IMR-90 (cell line): ENCODE results near the gene SNX2. TPM values are rescaled to one million over a fixed set of nuclear protein-coding genes. Genes with fewer than 3 reads are reported as not detected.

Source experiments
- ATAC-seq: fragments of 200-7000 bp; cut with Tn5 transposase; 2 replicates; pipeline ENCODE4 v1.9.1; 2020; ENCODE audit warnings: low read depth, mild to moderate bottlenecking, moderate library complexity
- BruUV-seq: library from RNA; stranded (reverse); fragments of 400-500 nt; replicated peaks from 2 replicates; lab custom pipeline; 2021; lab: Mats Ljungman, UMichigan
- CTCF ChIA-PET: fragments of 300-600 bp; formaldehyde crosslinking; extraction: SDS; loops from one replicate; lab custom pipeline; 2021; ENCODE audit warnings: antibody characterized with exemption; lab: Yijun Ruan, JAX
- POLR2A ChIA-PET: fragments of 300-600 bp; sonication (Branson Sonifier 250); formaldehyde crosslinking; loops from one replicate; lab custom pipeline; 2022; ENCODE audit warnings: antibody characterized with exemption; ENCODE audit not compliant: unreplicated experiment; lab: Charles Lee
- DNase-seq: peaks from one replicate; pipeline ENCODE4 v3.0.0; 2013
- H2AFZ ChIP-seq: replicated peaks from 2 replicates; pipeline ENCODE3; 2013; ENCODE audit warnings: low read length, mild to moderate bottlenecking; ENCODE audit not compliant: poor library complexity
- H2AK5ac ChIP-seq: 2 replicates; pipeline ENCODE4 v1.6.1; 2013; ENCODE audit warnings: low read depth, low read length, inconsistent platforms
- H2AK9ac ChIP-seq: replicated peaks from 2 replicates; pipeline ENCODE3; 2013; ENCODE audit warnings: mild to moderate bottlenecking, low read depth, low read length, moderate library complexity; ENCODE audit not compliant: poor library complexity
- H2BK120ac ChIP-seq: 2 replicates; pipeline ENCODE4 v1.6.1; 2013; ENCODE audit warnings: low read depth, low read length, inconsistent platforms
- H2BK15ac ChIP-seq: 3 replicates; pipeline ENCODE4 v1.6.1; 2013; ENCODE audit warnings: low read depth, low read length, inconsistent platforms
- H2BK20ac ChIP-seq: 2 replicates; pipeline ENCODE4 v1.6.1; 2013; ENCODE audit warnings: low read depth, mild to moderate bottlenecking, inconsistent platforms, low read length, moderate library complexity
- H2BK5ac ChIP-seq: 2 replicates; pipeline ENCODE4 v1.6.1; 2013; ENCODE audit warnings: mild to moderate bottlenecking, low read depth, low read length, inconsistent platforms; ENCODE audit not compliant: poor library complexity, severe bottlenecking
- H3K14ac ChIP-seq: replicated peaks from 2 replicates; pipeline ENCODE4 v1.6.1; 2013; ENCODE audit warnings: low read depth, low read length, inconsistent platforms
- H3K18ac ChIP-seq: 2 replicates; pipeline ENCODE4 v1.6.1; 2013; ENCODE audit warnings: low read depth, low read length, control low read depth
- H3K23ac ChIP-seq: 2 replicates; pipeline ENCODE4 v1.6.1; 2013; ENCODE audit warnings: low read depth, low read length, inconsistent platforms
- H3K27ac ChIP-seq: 2 replicates; pipeline ENCODE4 v1.5.1; 2013; ENCODE audit warnings: mild to moderate bottlenecking, control low read depth, low read length; ENCODE audit not compliant: insufficient read depth
- H3K27me3 ChIP-seq: 2 replicates; pipeline ENCODE4 v1.6.1; 2013; ENCODE audit warnings: low read length; ENCODE audit not compliant: control insufficient read depth, insufficient read depth
- H3K36me3 ChIP-seq: 2 replicates; pipeline ENCODE4 v1.6.1; 2013; ENCODE audit warnings: low read length, mixed read lengths; ENCODE audit not compliant: control insufficient read depth, insufficient read depth
- H3K4ac ChIP-seq: 2 replicates; pipeline ENCODE4 v1.6.1; 2013; ENCODE audit warnings: low read depth, low read length, inconsistent platforms
- H3K4me1 ChIP-seq: 2 replicates; pipeline ENCODE4 v1.6.1; 2013; ENCODE audit warnings: low read length, mixed read lengths; ENCODE audit not compliant: control insufficient read depth, insufficient read depth
- H3K4me2 ChIP-seq: 2 replicates; pipeline ENCODE4 v1.6.1; 2013; ENCODE audit warnings: low read depth, mild to moderate bottlenecking, control low read depth, low read length, moderate library complexity
- H3K4me3 ChIP-seq: 2 replicates; pipeline ENCODE4 v1.5.1; 2013; ENCODE audit warnings: low read depth, mild to moderate bottlenecking, control low read depth, low read length, moderate library complexity; ENCODE audit not compliant: insufficient read depth
- H3K56ac ChIP-seq: 2 replicates; pipeline ENCODE4 v1.6.1; 2013; ENCODE audit warnings: low read length, inconsistent platforms; ENCODE audit not compliant: insufficient read depth; ENCODE audit errors: extremely low read depth
- H3K79me1 ChIP-seq, 2 experiments: 2 replicates each; pipeline ENCODE4 v1.6.1; 2013; ENCODE audit warnings: low read length in 2 of 2, inconsistent platforms in 1 of 2, low read depth in 1 of 2
- H3K9ac ChIP-seq: 2 replicates; pipeline ENCODE4 v1.6.1; 2013; ENCODE audit warnings: low read depth, low read length, control low read depth
- H3K9me1 ChIP-seq: 2 replicates; pipeline ENCODE4 v1.6.1; 2013; ENCODE audit warnings: low read length, inconsistent platforms; ENCODE audit not compliant: insufficient read depth
- H3K9me3 ChIP-seq: 2 replicates; pipeline ENCODE4 v1.6.1; 2013; ENCODE audit warnings: low read length; ENCODE audit not compliant: control insufficient read depth, insufficient read depth
- H4K20me1 ChIP-seq: 2 replicates; pipeline ENCODE4 v1.6.1; 2013; ENCODE audit warnings: low read length, inconsistent platforms; ENCODE audit not compliant: insufficient read depth
- H4K5ac ChIP-seq: 2 replicates; pipeline ENCODE4 v1.6.1; 2013; ENCODE audit warnings: mild to moderate bottlenecking, low read depth, low read length, control low read depth
- H4K8ac ChIP-seq, 2 experiments: 2 replicates each; pipeline ENCODE4 v1.6.1; 2013; ENCODE audit warnings: low read depth in 2 of 2, low read length in 2 of 2, control low read depth in 1 of 2, inconsistent platforms in 1 of 2
- H4K91ac ChIP-seq: 2 replicates; pipeline ENCODE4 v1.6.1; 2013; ENCODE audit warnings: low read depth, low read length, inconsistent platforms; ENCODE audit not compliant: insufficient read depth
- CHD1 ChIP-seq: IDR thresholded peaks from 2 replicates; pipeline ENCODE4 v1.6.1; 2012; ENCODE audit warnings: low read depth, low read length, improper control_type of control experiment
- MAFK ChIP-seq: IDR thresholded peaks from 2 replicates; pipeline ENCODE4 v1.6.1; 2012; ENCODE audit warnings: low read depth, low read length, improper control_type of control experiment
- WGBS, 2 experiments: methylation state at CpG; one replicate each; pipeline versions ENCODE4 v1.1.5 to v1.1.7; 2013; ENCODE audit warnings: missing lambda C conversion rate in 2 of 2; ENCODE audit not compliant: insufficient read length in 1 of 2; ENCODE audit errors: extremely low coverage in 2 of 2; 5-methylcytosine and 5-hydroxymethylcytosine counted together
- dilution Hi-C: fragments of 300-500 bp; cut with HindIII; formaldehyde crosslinking; loops from one replicate; pipeline ENCODE4 v1.14.3; 2018; ENCODE audit warnings: low sequenced_read_pairs; ENCODE audit not compliant: unreplicated experiment
- in situ Hi-C: fragments of 300-500 bp; cut with MboI; formaldehyde crosslinking; loops from 3 replicates; pipeline ENCODE4 v1.14.3; 2019; ENCODE audit warnings: low sequenced_read_pairs, inconsistent platforms, mixed read lengths
- intact Hi-C: fragments of 100-400 bp; cut with micrococcal nuclease; formaldehyde crosslinking; loops from 2 replicates; pipeline ENCODE4 v1.10.0; 2022
- polyA plus RNA-seq, 3 experiments: library from polyadenylated mRNA; depleted of rRNA; stranded (reverse); fragments of >200 nt; gene quantifications; 2 replicates each; pipeline ENCODE4 v1.2.3, GENCODE V29; 2012; ENCODE audit warnings: low replicate concordance in 1 of 3
- total RNA-seq: library from RNA; depleted of rRNA; stranded (reverse); fragments of >200 nt; gene quantifications from 2 replicates; pipeline ENCODE4 v1.2.3, GENCODE V29; 2012

Gene SNX2
- total and polyA plus RNA-seq, 2 of the 4 experiments (the other 2 are of a cell fraction) = 26.3 to 52.9 TPM

DNA sequence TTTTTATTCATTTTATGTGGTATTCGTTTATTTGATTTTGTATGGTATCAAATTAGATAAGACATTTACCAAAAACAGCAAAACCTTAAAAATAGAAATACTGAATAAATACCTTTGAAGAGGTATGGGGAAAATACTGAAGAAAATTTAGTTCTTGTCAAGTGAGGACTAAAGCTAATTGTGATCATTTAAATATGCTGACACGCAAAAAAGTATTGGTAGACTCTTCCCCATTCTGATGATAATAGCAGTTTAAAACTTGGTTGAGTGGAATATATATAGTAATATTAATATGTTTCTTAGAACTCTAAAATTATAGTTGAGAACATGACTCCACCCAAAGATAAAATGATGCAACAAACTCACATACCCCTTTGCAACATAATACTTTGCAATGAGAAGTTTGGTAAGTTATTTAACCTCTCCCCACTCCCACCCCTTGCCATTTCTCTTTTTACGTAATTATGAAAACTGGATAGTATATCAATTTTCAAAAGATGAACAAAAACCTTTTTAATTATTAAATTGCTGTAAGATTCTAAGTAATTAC is 40.4 kb downstream of the SNX2 start:
- no peak for DNase-seq
- dilution Hi-C loops = no loop called here
- POLR2A ChIA-PET = no interaction called here

More for the DNA sequence above, 40.4 kb downstream of the SNX2 start:
- Histone ChIP-seq H4K5ac (no peak overlapping the region), H4K8ac (no peak overlapping the region), H2AFZ (no peak overlapping the region), H3K9me1 (no peaks in the 10 kb centered on the region), H3K18ac (no peak overlapping the region), H3K9me3 (no peaks in the 10 kb centered on the region), H3K4me3 (no peak overlapping the region), H3K27ac (no peak overlapping the region), H2AK5ac (no peak overlapping the region), H3K4ac (no peak overlapping the region), H2BK15ac (no peak overlapping the region), H3K36me3 (peaks cover 2% of the 10 kb centered on the region; the same call in 1 of the 2 replicates), H2BK5ac (no peak overlapping the region), H4K20me1 (no peaks in the 10 kb centered on the region), H3K9ac (no peak overlapping the region), H3K4me2 (no peak overlapping the region), H4K91ac (no peak overlapping the region), H3K27me3 (no peaks in the 10 kb centered on the region), H2BK20ac (no peak overlapping the region), H2AK9ac (no peak overlapping the region), H3K4me1 (no peaks in the 10 kb centered on the region), H3K79me1 (no peaks in the 10 kb centered on the region), H3K14ac (no peak overlapping the region), H3K56ac (no peak overlapping the region), H3K23ac (no peak overlapping the region), H2BK120ac (no peak overlapping the region)
- no peak for ATAC-seq
- intact Hi-C loops = no loop called here
- BruUV-seq = no TSS peak
- no CpG with 5 or more reads among the region's 3 CpGs for WGBS, 2 experiments
- TF ChIP-seq MAFK (peak; percentile 91), CHD1 (no peak)
- in situ Hi-C loops = no loop called here
- CTCF ChIA-PET = interaction anchor here (0.6 kb wide), 1 partner anchor 28 kb away, joined by 4 read pairs; no protein-coding TSS in a partner anchor
